B cell (primary cell): Measurements from ENCODE around the gene FUBP3. TPM values are rescaled to one million over a fixed set of nuclear protein-coding genes. Genes with fewer than 3 reads are reported as not detected.

Source experiments
- ATAC-seq: fragments of 200-7000 bp; cut with Tn5 transposase; one replicate; pipeline ENCODE4 v1.10.0; 2021; ENCODE audit warnings: low read depth, mild to moderate bottlenecking, moderate number of reproducible peaks, moderate library complexity
- CTCF ChIA-PET: fragments of 350-600 bp; sonication (Branson Sonifier 250); formaldehyde crosslinking; loops from one replicate; lab custom pipeline; 2021; ENCODE audit warnings: antibody characterized with exemption, inconsistent platforms; lab: Charles Lee
- POLR2A ChIA-PET: fragments of 350-600 bp; sonication (Branson Sonifier 250); formaldehyde crosslinking; loops from one replicate; lab custom pipeline; 2021; ENCODE audit warnings: antibody characterized with exemption; lab: Charles Lee
- DNase-seq: peaks from one replicate; pipeline ENCODE4 v3.0.0; 2013
- H2AFZ ChIP-seq: 2 replicates; pipeline ENCODE4 v1.6.1; 2012; ENCODE audit warnings: mild to moderate bottlenecking, low read depth, low read length; ENCODE audit not compliant: insufficient read depth, poor library complexity, severe bottlenecking
- H3K27ac ChIP-seq, 2 donors: 1 replicate in 1 of 2; 2 replicates in 1 of 2; pipeline ENCODE4 v1.5.1; 2012 to 2013; ENCODE audit warnings: low read length in 2 of 2, mild to moderate bottlenecking in 2 of 2, moderate library complexity in 1 of 2
- H3K27me3 ChIP-seq, 4 experiments: fragments of 200-600 bp in 1 of 4; sonication (generic) in 1 of 4; replicated peaks in 1 of 4; 1 replicate in 2 of 4; 2 replicates in 2 of 4; pipeline versions ENCODE4 v1.6.1 to v1.7.0; 2013 to 2016; ENCODE audit warnings: low read length in 3 of 4, mild to moderate bottlenecking in 2 of 4, mixed read lengths in 1 of 4, moderate library complexity in 1 of 4; ENCODE audit not compliant: insufficient read depth in 4 of 4, control insufficient read depth in 3 of 4; ENCODE audit errors: control extremely low read depth in 1 of 4
- H3K36me3 ChIP-seq, 2 experiments: replicated peaks in 1 of 2; 1 replicate in 1 of 2; 2 replicates in 1 of 2; pipeline versions ENCODE4 v1.6.1 to v1.7.1; 2013; ENCODE audit warnings: low read length in 1 of 2; ENCODE audit not compliant: insufficient read depth in 2 of 2, control insufficient read depth in 1 of 2; ENCODE audit errors: control extremely low read depth in 1 of 2, extremely low read depth in 1 of 2
- H3K4me1 ChIP-seq, 2 donors: fragments of 200-600 bp in 1 of 2; sonication (generic) in 1 of 2; 1 replicate in 1 of 2; 2 replicates in 1 of 2; pipeline versions ENCODE4 v1.5.1 to v1.6.1; 2013 to 2017; ENCODE audit warnings: low read length in 2 of 2; ENCODE audit not compliant: control insufficient read depth in 2 of 2, insufficient read depth in 2 of 2
- H3K4me2 ChIP-seq: replicated peaks from 2 replicates; pipeline ENCODE3; 2012; ENCODE audit warnings: mild to moderate bottlenecking, low read depth, low read length; ENCODE audit not compliant: poor library complexity, severe bottlenecking
- H3K4me3 ChIP-seq, 5 experiments: fragments of 200-600 bp in 1 of 5; sonication (generic) in 1 of 5; 1 replicate in 3 of 5; 2 replicates in 2 of 5; pipeline versions ENCODE4 v1.5.1 to v1.7.0; 2011 to 2016; ENCODE audit warnings: low read length in 4 of 5, mild to moderate bottlenecking in 4 of 5, low read depth in 2 of 5, control low read depth in 1 of 5, moderate library complexity in 1 of 5; ENCODE audit not compliant: insufficient read depth in 1 of 5; ENCODE audit errors: control extremely low read depth in 1 of 5, extremely low read depth in 1 of 5
- H3K79me2 ChIP-seq: fragments of 200-600 bp; sonication (generic); one replicate; pipeline ENCODE4 v1.6.0; 2016; ENCODE audit warnings: low read length; ENCODE audit not compliant: control insufficient read depth, insufficient read depth
- H3K9ac ChIP-seq: fragments of 200-600 bp; sonication (generic); 2 replicates; pipeline ENCODE4 v1.6.1; 2017; ENCODE audit warnings: mild to moderate bottlenecking, low read length, moderate library complexity
- H3K9me3 ChIP-seq, 3 donors: one replicate each; pipeline versions ENCODE4 v1.6.1 to v1.7.1; 2013; ENCODE audit warnings: low read length in 2 of 3; ENCODE audit not compliant: control insufficient read depth in 2 of 3, insufficient read depth in 1 of 3; ENCODE audit errors: control extremely low read depth in 1 of 3
- H4K20me1 ChIP-seq: 2 replicates; pipeline ENCODE4 v1.6.0; 2012; ENCODE audit warnings: mild to moderate bottlenecking, low read length; ENCODE audit not compliant: insufficient read depth, control insufficient read depth, poor library complexity, severe bottlenecking
- H3K27ac Mint-ChIP-seq: one replicate; pipeline ENCODE4 v1.8.0; 2021; ENCODE audit warnings: mixed read lengths
- H3K27me3 Mint-ChIP-seq: one replicate; pipeline ENCODE4 v1.8.0; 2021; ENCODE audit warnings: mixed read lengths
- H3K4me1 Mint-ChIP-seq: one replicate; pipeline ENCODE4 v1.8.0; 2021; ENCODE audit warnings: mixed read lengths
- H3K4me3 Mint-ChIP-seq: one replicate; pipeline ENCODE4 v1.8.0; 2021; ENCODE audit warnings: mixed read lengths
- H3K9me3 Mint-ChIP-seq: one replicate; pipeline ENCODE4 v1.8.0; 2022; ENCODE audit warnings: mixed read lengths; ENCODE audit not compliant: insufficient read depth
- EZH2 ChIP-seq: IDR thresholded peaks from 2 replicates; pipeline ENCODE4 v1.6.1; 2012; ENCODE audit warnings: borderline replicate concordance, low read depth, mild to moderate bottlenecking, moderate library complexity, low read length; ENCODE audit not compliant: insufficient read depth, poor library complexity, severe bottlenecking
- WGBS: methylation state at CpG from one replicate; pipeline ENCODE4 v1.1.5; 2013; ENCODE audit warnings: missing lambda C conversion rate; ENCODE audit not compliant: insufficient coverage; 5-methylcytosine and 5-hydroxymethylcytosine counted together
- intact Hi-C: fragments of 100-400 bp; cut with micrococcal nuclease; formaldehyde crosslinking; loops from one replicate; pipeline ENCODE4 v1.10.0; 2022
- polyA plus RNA-seq: library from polyadenylated mRNA; depleted of rRNA; stranded (reverse); fragments of >200 nt; gene quantifications from 2 replicates; pipeline ENCODE4 v1.2.3, GENCODE V29; 2012
- total RNA-seq, 2 donors: library from RNA; stranded (reverse); fragments of 120-200 nt in 1 of 2; gene quantifications; 1 replicate in 1 of 2; 2 replicates in 1 of 2; pipeline versions ENCODE4 v1.2.3 to v1.2.4, GENCODE V29; 2013 to 2022
- TF ChIP-seq, protein P1 (sequence below): fragments of 200-600 bp; IDR thresholded peaks from one replicate; pipeline ENCODE4 v1.8.0; 2022; ENCODE audit warnings: antibody characterized with exemption, mild to moderate bottlenecking

The FUBP3 gene
- total and polyA plus RNA-seq, 2 donors (not counting 1 experiment from before 2014, with no cell fraction given): 45.7 to 79.4 TPM

DNA sequence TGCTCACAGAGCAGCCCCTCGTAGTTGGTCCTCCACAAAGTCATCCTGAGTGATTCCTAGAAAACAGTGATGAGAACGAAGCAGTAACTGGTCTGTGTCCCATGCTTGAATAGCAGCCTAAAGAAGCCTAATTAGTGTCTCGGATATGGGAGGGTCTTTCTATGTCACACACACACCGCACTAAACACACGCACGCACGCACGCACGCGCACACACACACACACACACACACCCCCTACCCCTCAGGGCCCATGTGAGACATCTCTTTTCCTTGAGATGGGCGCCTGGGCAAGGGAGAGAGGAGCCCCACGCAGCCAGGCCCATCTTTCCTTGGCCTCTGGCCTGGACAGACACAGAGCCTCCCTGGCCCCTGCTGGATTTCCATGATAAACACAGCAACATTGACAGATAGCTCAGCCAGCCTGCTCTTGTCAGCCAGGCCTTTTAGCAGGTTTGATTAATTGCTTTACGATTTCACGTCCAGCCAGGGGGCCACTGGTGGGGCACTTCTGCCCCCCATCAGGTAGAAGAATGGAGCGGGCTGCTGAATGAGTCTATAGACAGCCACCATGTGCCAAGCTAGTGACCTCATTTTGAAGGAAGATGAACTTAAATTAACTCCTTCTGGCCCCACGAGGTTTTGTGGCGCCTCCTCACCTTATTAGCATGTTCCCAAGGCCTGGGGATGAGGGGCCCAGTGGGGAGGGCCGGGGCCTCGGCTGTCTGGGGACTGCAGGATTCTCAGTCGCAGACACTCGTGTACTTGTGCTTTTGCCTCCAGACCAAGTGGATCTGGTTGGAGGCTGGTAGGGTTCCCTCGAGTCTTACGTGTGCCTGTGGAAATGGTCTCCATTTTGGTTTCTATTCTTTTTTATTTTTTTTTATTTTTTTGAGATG is 48.8 kb downstream of the FUBP3 start:
- H3K4me3 ChIP-seq: no peak overlapping the region
- no peaks in the 10 kb centered on the region for H4K20me1 ChIP-seq
- intact Hi-C loops: no loop called here
- H3K9me3 ChIP-seq: no peaks in the 10 kb centered on the region
- ChIA-PET POLR2A (interaction anchor here (0.6 kb wide), 1 partner anchor 89 kb away, joined by 5 read pairs; no protein-coding TSS in a partner anchor), CTCF (no interaction called here)
- H2AFZ ChIP-seq: no peak overlapping the region
- no peaks in the 10 kb centered on the region for H3K27me3 Mint-ChIP-seq
- H3K27ac ChIP-seq: no peak overlapping the region
- no peaks in the 10 kb centered on the region for H3K4me1 Mint-ChIP-seq
- TF ChIP-seq, protein P1, sequence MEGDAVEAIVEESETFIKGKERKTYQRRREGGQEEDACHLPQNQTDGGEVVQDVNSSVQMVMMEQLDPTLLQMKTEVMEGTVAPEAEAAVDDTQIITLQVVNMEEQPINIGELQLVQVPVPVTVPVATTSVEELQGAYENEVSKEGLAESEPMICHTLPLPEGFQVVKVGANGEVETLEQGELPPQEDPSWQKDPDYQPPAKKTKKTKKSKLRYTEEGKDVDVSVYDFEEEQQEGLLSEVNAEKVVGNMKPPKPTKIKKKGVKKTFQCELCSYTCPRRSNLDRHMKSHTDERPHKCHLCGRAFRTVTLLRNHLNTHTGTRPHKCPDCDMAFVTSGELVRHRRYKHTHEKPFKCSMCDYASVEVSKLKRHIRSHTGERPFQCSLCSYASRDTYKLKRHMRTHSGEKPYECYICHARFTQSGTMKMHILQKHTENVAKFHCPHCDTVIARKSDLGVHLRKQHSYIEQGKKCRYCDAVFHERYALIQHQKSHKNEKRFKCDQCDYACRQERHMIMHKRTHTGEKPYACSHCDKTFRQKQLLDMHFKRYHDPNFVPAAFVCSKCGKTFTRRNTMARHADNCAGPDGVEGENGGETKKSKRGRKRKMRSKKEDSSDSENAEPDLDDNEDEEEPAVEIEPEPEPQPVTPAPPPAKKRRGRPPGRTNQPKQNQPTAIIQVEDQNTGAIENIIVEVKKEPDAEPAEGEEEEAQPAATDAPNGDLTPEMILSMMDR: no peak
- no peak for TF ChIP-seq EZH2
- H3K36me3 ChIP-seq: peaks cover 2 to 78% of the 10 kb centered on the region in 2 experiments
- H3K9me3 Mint-ChIP-seq: no peaks in the 10 kb centered on the region
- H3K4me1 ChIP-seq: no peaks in the 10 kb centered on the region
- H3K27me3 ChIP-seq: no peaks in the 10 kb centered on the region
- DNase-seq (no peak), ATAC-seq (no peak)
- WGBS: 96% methylated on average over 12 of the region's 23 CpGs
- H3K27ac Mint-ChIP-seq: no peak overlapping the region
- H3K4me3 Mint-ChIP-seq: no peak overlapping the region
- no peak overlapping the region for H3K9ac ChIP-seq
- no peak overlapping the region for H3K4me2 ChIP-seq
- no peaks in the 10 kb centered on the region for H3K79me2 ChIP-seq

DNA sequence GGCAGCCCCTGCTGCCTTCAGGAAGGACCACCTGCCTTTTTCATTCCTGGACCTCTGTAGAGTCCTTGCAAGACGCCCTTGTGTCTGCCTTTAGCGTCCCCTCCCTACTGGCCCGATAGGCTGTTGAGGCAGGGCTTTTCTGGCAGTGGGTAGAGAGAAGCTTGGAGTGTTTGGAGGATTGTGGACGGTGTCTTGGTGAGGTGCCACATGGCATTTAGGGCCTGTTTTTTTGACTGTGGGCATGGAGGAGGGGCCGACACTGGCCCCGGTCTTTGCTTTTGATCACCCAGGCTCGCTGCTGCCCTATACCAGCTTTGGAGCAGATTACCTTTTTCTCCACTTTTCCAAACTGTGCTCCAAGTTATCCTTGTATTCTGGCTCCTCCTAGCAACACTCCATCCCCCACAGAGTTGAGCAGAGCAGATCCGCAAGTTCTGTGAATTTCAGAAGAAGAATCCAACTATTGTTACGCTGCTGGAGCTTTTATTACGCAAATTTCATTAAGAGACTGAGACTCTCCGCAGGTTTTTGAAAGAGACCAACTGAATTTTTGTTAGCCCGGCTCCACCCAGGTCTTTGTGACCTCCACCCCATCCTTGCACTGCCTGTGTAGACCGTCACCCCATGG is 50.2 kb downstream of the FUBP3 start:
- Histone ChIP-seq H3K36me3 (peaks cover 2 to 77% of the 10 kb centered on the region in 2 experiments), H3K4me3 (no peak overlapping the region), H2AFZ (no peak overlapping the region), H3K27me3 (no peaks in the 10 kb centered on the region), H3K4me1 (no peaks in the 10 kb centered on the region), H3K4me2 (no peak overlapping the region), H3K79me2 (no peaks in the 10 kb centered on the region), H3K9me3 (no peaks in the 10 kb centered on the region), H4K20me1 (no peaks in the 10 kb centered on the region), H3K9ac (no peak overlapping the region), H3K27ac (no peak overlapping the region)
- Mint-ChIP-seq H3K4me3 (no peak overlapping the region), H3K9me3 (no peaks in the 10 kb centered on the region), H3K4me1 (no peaks in the 10 kb centered on the region), H3K27ac (no peak overlapping the region), H3K27me3 (no peaks in the 10 kb centered on the region)
- POLR2A ChIA-PET: no interaction called here
- 94% methylated on average over 11 of the region's 13 CpGs for WGBS
- intact Hi-C loops: no loop called here
- ATAC-seq: no peak
- CTCF ChIA-PET: no interaction called here
- TF ChIP-seq, protein P1: no peak
- TF ChIP-seq EZH2: no peak
- DNase-seq: no peak
